H9 (cell line): ENCODE results near the gene ATRNL1. TPM values are rescaled to one million over a fixed set of nuclear protein-coding genes. Genes with fewer than 3 reads are reported as not detected.

Source experiments
- DNase-seq: peaks from one replicate; pipeline ENCODE4 v3.0.0-alpha.2; 2017
- H2AFZ ChIP-seq: one replicate; pipeline ENCODE4 v1.6.1; 2013; ENCODE audit warnings: mild to moderate bottlenecking, low read length, control low read depth, moderate library complexity
- H2AK5ac ChIP-seq: 2 replicates; pipeline ENCODE4 v1.6.1; 2013; ENCODE audit warnings: low read length, control low read depth, mixed read lengths; ENCODE audit not compliant: insufficient read length
- H2BK120ac ChIP-seq: one replicate; pipeline ENCODE4 v1.6.1; 2013; ENCODE audit warnings: low read depth, mild to moderate bottlenecking, low read length, control low read depth, inconsistent platforms; ENCODE audit not compliant: poor library complexity, severe bottlenecking
- H2BK12ac ChIP-seq: 2 replicates; pipeline ENCODE4 v1.6.1; 2013; ENCODE audit warnings: low read length, control low read depth, mixed read lengths, low read depth; ENCODE audit not compliant: insufficient read length
- H2BK15ac ChIP-seq: 2 replicates; pipeline ENCODE4 v1.6.1; 2013; ENCODE audit warnings: low read depth, low read length, control low read depth
- H2BK20ac ChIP-seq: one replicate; pipeline ENCODE4 v1.6.1; 2013; ENCODE audit warnings: low read depth, mild to moderate bottlenecking, low read length, control low read depth, inconsistent platforms; ENCODE audit not compliant: poor library complexity, severe bottlenecking
- H2BK5ac ChIP-seq: 2 replicates; pipeline ENCODE4 v1.6.1; 2013; ENCODE audit warnings: low read length, control low read depth, mixed read lengths; ENCODE audit not compliant: insufficient read length
- H3K14ac ChIP-seq: 2 replicates; pipeline ENCODE4 v1.6.1; 2013; ENCODE audit warnings: low read length, control low read depth; ENCODE audit not compliant: insufficient read depth
- H3K18ac ChIP-seq: 2 replicates; pipeline ENCODE4 v1.6.1; 2013; ENCODE audit warnings: low read depth, mild to moderate bottlenecking, mixed read lengths, low read length, control low read depth; ENCODE audit not compliant: insufficient read length
- H3K23ac ChIP-seq: 2 replicates; pipeline ENCODE4 v1.6.1; 2013; ENCODE audit warnings: low read length, control low read depth, mixed read lengths, low read depth; ENCODE audit not compliant: insufficient read length
- H3K23me2 ChIP-seq: 2 replicates; pipeline ENCODE4 v1.6.1; 2013; ENCODE audit warnings: low read depth, mild to moderate bottlenecking, mixed read lengths, low read length, control low read depth; ENCODE audit not compliant: insufficient read length, poor library complexity, severe bottlenecking
- H3K27ac ChIP-seq: 2 replicates; pipeline ENCODE4 v1.5.1; 2013; ENCODE audit warnings: low read length, control low read depth, mixed read lengths, low read depth; ENCODE audit not compliant: insufficient read length
- H3K27me3 ChIP-seq: 2 replicates; pipeline ENCODE4 v1.6.1; 2013; ENCODE audit warnings: low read length, control low read depth, inconsistent platforms; ENCODE audit not compliant: insufficient read depth
- H3K4ac ChIP-seq: 2 replicates; pipeline ENCODE4 v1.6.1; 2013; ENCODE audit warnings: low read depth, mild to moderate bottlenecking, control low read depth, inconsistent platforms, low read length, moderate library complexity
- H3K4me1 ChIP-seq: 2 replicates; pipeline ENCODE4 v1.6.1; 2013; ENCODE audit warnings: low read length, control low read depth, inconsistent platforms; ENCODE audit not compliant: insufficient read depth
- H3K4me2 ChIP-seq: 2 replicates; pipeline ENCODE4 v1.6.1; 2013; ENCODE audit warnings: low read length, control low read depth, mixed read lengths; ENCODE audit not compliant: insufficient read length, insufficient read depth
- H3K56ac ChIP-seq: 2 replicates; pipeline ENCODE4 v1.6.1; 2013; ENCODE audit warnings: low read depth, mild to moderate bottlenecking, mixed read lengths, low read length, control low read depth; ENCODE audit not compliant: insufficient read length
- H3K79me1 ChIP-seq: 2 replicates; pipeline ENCODE4 v1.6.1; 2013; ENCODE audit warnings: low read depth, mild to moderate bottlenecking, moderate library complexity, low read length, control low read depth, inconsistent platforms; ENCODE audit not compliant: insufficient read depth, poor library complexity, severe bottlenecking
- H3K79me2 ChIP-seq: 2 replicates; pipeline ENCODE4 v1.6.1; 2013; ENCODE audit warnings: low read length, control low read depth, inconsistent platforms; ENCODE audit not compliant: insufficient read depth
- H3K9ac ChIP-seq: 2 replicates; pipeline ENCODE4 v1.6.1; 2013; ENCODE audit warnings: low read length, control low read depth, mixed read lengths; ENCODE audit not compliant: insufficient read length; ENCODE audit errors: extremely low read depth
- H3K9me3 ChIP-seq: one replicate; pipeline ENCODE4 v1.6.1; 2013; ENCODE audit warnings: low read depth, low read length, inconsistent platforms; ENCODE audit not compliant: control insufficient read depth
- H3T11ph ChIP-seq: one replicate; pipeline ENCODE4 v1.6.1; 2013; ENCODE audit warnings: mild to moderate bottlenecking, low read length, control low read depth, inconsistent platforms
- H4K20me1 ChIP-seq: one replicate; pipeline ENCODE4 v1.6.1; 2013; ENCODE audit not compliant: control insufficient read depth, insufficient read length, insufficient read depth
- H4K5ac ChIP-seq: 2 replicates; pipeline ENCODE4 v1.6.1; 2013; ENCODE audit warnings: low read depth, mild to moderate bottlenecking, mixed read lengths, low read length, control low read depth; ENCODE audit not compliant: insufficient read length
- H4K8ac ChIP-seq: replicated peaks from 2 replicates; pipeline ENCODE4 v1.6.1; 2013; ENCODE audit warnings: low read length, control low read depth, mixed read lengths, low read depth; ENCODE audit not compliant: insufficient read length
- H4K91ac ChIP-seq: 2 replicates; pipeline ENCODE4 v1.6.1; 2013; ENCODE audit warnings: low read depth, mild to moderate bottlenecking, moderate library complexity, mixed read lengths, low read length, control low read depth; ENCODE audit not compliant: insufficient read length
- H3K27ac Mint-ChIP-seq, 3 experiments: 2 replicates in 2 of 3; 3 replicates in 1 of 3; pipeline ENCODE4 v1.8.0; 2020 to 2021; ENCODE audit warnings: mixed read lengths in 3 of 3, mild to moderate bottlenecking in 1 of 3, moderate library complexity in 1 of 3
- H3K27me3 Mint-ChIP-seq: 2 replicates; pipeline ENCODE4 v1.8.0; 2021; ENCODE audit warnings: low read depth, mild to moderate bottlenecking, moderate library complexity, mixed read lengths
- H3K36me3 Mint-ChIP-seq, 3 experiments: 2 replicates in 2 of 3; 3 replicates in 1 of 3; pipeline ENCODE4 v1.8.0; 2020 to 2021; ENCODE audit warnings: low read depth in 3 of 3, mixed read lengths in 3 of 3; ENCODE audit not compliant: insufficient read depth in 1 of 3
- H3K4me1 Mint-ChIP-seq, 2 experiments: 2 replicates each; pipeline ENCODE4 v1.8.0; 2020; ENCODE audit warnings: mixed read lengths in 2 of 2
- H3K4me3 Mint-ChIP-seq, 2 experiments: 2 replicates in 1 of 2; 3 replicates in 1 of 2; pipeline ENCODE4 v1.8.0; 2020 to 2021; ENCODE audit warnings: mild to moderate bottlenecking in 2 of 2, mixed read lengths in 2 of 2, moderate library complexity in 1 of 2
- H3K9me3 Mint-ChIP-seq, 2 experiments: 2 replicates in 1 of 2; 3 replicates in 1 of 2; pipeline ENCODE4 v1.8.0; 2020; ENCODE audit warnings: mild to moderate bottlenecking in 2 of 2, mixed read lengths in 2 of 2, moderate library complexity in 1 of 2
- CTCF ChIP-seq: fragments of 200-600 bp; sonication (generic); conservative IDR thresholded peaks from 3 replicates; pipeline ENCODE4 v1.8.0; 2021; ENCODE audit warnings: antibody characterized with exemption, mild to moderate bottlenecking
- WGBS: extraction: QIAGEN DNeasy Blood & Tissue Kit; methylation state at CpG from one replicate; pipeline ENCODE4 v1.1.7; 2013; ENCODE audit warnings: missing lambda C conversion rate, low lambda C conversion rate, mixed read lengths; ENCODE audit not compliant: insufficient read length; ENCODE audit errors: extremely low coverage; 5-methylcytosine and 5-hydroxymethylcytosine counted together
- total RNA-seq: library from RNA; stranded (reverse); gene quantifications from 2 replicates; pipeline ENCODE4 v1.2.1, GENCODE V29; 2021

ATRNL1 gene
- total RNA-seq, 1 experiment from 2014 or later: 9.2 TPM

- H3K4me3 Mint-ChIP-seq: no peak overlapping the region
- H3K9me3 Mint-ChIP-seq: peaks cover 7 to 13% of the 10 kb centered on the region in 2 experiments; a peak in 4 of 5 replicates
- H3K4me1 ChIP-seq: no peaks in the 10 kb centered on the region
- no peak overlapping the region for H3T11ph ChIP-seq
- peaks cover 2 to 10% (median 2%) of the 10 kb centered on the region in 3 experiments; a peak in 4 of 7 replicates for H3K36me3 Mint-ChIP-seq
- H4K8ac ChIP-seq: no peak overlapping the region
- no peak overlapping the region for H2AK5ac ChIP-seq
- H3K9ac ChIP-seq: no peak overlapping the region
- H3K23ac ChIP-seq: no peak overlapping the region
- no peaks in the 10 kb centered on the region for H3K79me2 ChIP-seq
- H3K23me2 ChIP-seq: no peaks in the 10 kb centered on the region
- no peak overlapping the region for H4K5ac ChIP-seq
- H2BK12ac ChIP-seq: no peak overlapping the region
- no CpG with 5 or more reads among the region's 3 CpGs for WGBS
- no peak for TF ChIP-seq CTCF
- H3K4me1 Mint-ChIP-seq: peaks cover 2 to 12% of the 10 kb centered on the region in 2 experiments
- no peak overlapping the region for H3K56ac ChIP-seq
- no peak overlapping the region for H3K4me2 ChIP-seq
- H4K20me1 ChIP-seq: no peaks in the 10 kb centered on the region
- H2BK15ac ChIP-seq: no peak overlapping the region
- no peak overlapping the region for H3K14ac ChIP-seq
- no peak overlapping the region for H2BK120ac ChIP-seq
- H4K91ac ChIP-seq: no peak overlapping the region
- H3K18ac ChIP-seq: no peak overlapping the region
- H3K79me1 ChIP-seq: no peaks in the 10 kb centered on the region
- no peak overlapping the region for H3K27ac Mint-ChIP-seq
- H2BK20ac ChIP-seq: no peak overlapping the region
- DNase-seq: no peak
- H3K27me3 ChIP-seq: peaks cover under 1% of the 10 kb centered on the region; the same call in 1 of the 2 replicates
- H3K27ac ChIP-seq: no peak overlapping the region
- no peak overlapping the region for H2AFZ ChIP-seq
- H3K27me3 Mint-ChIP-seq: peaks cover 32% of the 10 kb centered on the region
- H3K9me3 ChIP-seq: no peaks in the 10 kb centered on the region
- H3K4ac ChIP-seq: no peak overlapping the region
- H2BK5ac ChIP-seq: no peak overlapping the region
These were observed 895.2 kb downstream of the ATRNL1 start for GRCh38 chr10:115988380-115988779.
